HG03045 (cell line): ENCODE measurements around the gene MAGT1.
A peak's percentile ranks its signal among the peaks of the same experiment; 100 is the strongest.
"Not testable (repeated sequence)": the region's sequence is repeated elsewhere in the genome, so short reads cannot be mapped to it uniquely, and the experiment has no call there.

Experiments used
- ATAC-seq: cut with Tn5 transposase; IDR thresholded peaks from one replicate; pipeline ENCODE4 v1.9.1; 2021; ENCODE audit warnings: mild to moderate bottlenecking, moderate library complexity; ENCODE audit not compliant: unreplicated experiment

Gene MAGT1

DNA sequence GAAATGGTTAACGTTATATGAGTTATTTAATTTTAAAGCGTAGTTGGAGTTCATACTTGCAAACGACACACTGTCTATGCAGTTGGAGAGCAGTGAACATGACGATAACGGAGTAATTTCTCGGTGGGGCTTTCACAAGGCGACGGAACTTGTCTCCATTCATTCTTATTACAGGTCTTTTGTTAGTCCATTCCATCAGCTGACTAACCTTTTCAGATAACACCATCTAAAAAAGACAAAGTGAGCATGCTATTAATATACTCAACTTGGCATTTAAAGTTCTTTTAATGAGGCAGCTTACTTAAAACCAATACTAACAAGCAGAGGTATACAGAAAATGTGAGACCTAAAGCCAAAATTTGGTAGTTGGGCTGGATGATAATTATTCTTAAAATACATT, 19.9 kb downstream of the MAGT1 start:
- no peak for ATAC-seq

DNA sequence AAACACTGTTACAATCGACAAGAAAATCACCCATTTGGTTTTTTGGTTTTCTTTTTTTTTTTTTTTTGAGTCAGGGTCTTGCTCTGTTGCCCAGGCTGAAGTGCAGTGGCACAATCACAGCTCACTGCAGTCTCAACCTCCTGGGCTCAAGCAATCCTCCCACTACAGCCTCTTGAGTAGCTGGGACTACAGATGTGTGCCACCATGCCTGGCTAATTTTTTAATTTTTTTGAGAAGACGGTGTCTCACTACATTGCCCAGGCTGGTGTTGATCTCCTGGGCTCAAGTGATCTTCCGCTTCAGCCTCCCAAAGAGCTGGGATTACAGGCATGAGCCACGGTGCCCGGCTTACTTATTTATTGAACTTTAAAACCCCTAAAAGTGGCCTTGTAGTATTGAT, 63.7 kb downstream of the MAGT1 start:
- not testable (repeated sequence) for ATAC-seq

DNA sequence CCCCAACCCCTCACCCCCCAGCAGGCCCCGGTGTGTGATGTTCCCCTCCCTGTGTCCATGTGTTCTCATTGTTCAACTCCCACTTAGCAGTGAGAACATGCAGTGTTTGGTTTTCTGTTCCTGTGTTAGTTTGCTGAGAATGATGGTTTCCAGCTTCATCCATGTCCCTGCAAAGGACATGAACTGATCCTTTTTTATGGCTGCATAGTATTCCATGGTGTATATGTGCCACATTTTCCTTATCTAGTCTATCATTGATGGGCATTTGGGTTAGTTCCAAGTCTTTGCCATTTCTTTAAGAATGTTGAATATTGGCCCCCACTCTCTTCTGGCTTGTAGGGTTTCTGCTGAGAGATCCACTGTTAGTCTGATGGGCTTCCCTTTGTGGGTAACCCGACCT, 73.2 kb downstream of the MAGT1 start:
- not testable (repeated sequence) for ATAC-seq

DNA sequence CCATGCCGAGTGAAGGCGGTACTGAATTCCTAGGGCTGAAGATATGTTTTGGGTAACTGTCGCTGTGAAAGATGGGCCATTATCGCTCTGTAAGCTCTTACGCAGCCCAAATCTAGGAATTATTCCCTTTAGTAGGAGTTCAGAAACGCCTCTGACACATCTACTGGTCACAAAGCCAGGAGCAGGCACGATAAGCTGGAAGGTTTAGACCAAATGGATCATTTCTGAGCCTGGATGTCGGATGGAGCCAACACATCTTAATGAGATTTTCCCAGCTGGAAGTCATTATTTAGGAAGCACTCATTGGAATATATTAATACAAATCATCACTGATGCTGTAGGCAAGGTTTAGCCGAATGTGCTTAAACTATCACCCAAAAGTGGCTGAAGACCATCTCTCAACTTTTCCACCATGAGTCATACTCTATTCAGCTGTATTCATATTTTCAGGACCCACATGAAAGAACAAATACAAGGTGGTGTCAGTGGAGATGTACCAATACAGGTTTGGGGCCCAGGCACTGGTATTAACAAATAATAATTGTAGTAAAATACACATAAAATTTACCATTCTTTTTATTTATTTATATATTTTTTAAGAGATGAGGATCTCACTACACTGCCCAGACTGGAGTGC, 75.0 kb downstream of the MAGT1 start:
- ATAC-seq = no peak

DNA sequence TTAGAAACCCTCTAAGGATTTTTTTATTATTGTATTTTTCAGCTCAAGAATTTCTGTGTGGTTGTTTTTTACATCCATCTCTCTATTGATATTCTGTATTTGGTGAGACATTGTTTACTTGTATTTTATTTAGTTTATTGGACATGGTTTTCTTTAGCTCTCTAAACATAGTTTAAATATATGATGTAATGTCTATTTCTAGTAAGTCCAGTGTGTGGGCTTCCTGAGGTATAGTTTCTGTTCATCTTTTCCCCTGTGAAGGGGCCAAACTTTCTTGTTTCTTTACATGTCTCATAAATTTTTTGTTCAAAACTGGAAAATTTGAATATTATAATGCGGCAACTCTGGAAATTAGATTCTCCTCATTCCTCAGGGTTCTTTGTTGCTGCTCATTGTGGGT, 81.0 kb downstream of the MAGT1 start:
- no peak for ATAC-seq

DNA sequence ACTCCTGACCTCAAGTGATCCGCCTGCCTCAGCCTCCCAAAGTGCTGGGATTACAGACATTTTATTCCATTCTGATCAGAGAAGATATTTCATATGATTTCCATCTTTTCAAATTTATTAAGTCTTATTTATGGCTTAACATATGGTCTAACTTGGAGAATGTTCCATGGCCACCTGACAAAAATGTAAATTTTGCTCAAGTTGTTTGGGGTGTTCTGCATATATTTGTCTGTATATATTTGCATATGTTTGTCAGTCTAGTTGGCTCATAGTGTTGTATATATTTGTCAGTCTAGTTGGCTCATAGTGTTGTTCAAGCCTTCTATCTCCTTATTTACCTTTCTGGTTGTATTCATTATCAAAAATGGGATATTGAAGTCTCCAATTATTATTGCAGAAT, 93.0 kb downstream of the MAGT1 start:
- no peak for ATAC-seq

DNA sequence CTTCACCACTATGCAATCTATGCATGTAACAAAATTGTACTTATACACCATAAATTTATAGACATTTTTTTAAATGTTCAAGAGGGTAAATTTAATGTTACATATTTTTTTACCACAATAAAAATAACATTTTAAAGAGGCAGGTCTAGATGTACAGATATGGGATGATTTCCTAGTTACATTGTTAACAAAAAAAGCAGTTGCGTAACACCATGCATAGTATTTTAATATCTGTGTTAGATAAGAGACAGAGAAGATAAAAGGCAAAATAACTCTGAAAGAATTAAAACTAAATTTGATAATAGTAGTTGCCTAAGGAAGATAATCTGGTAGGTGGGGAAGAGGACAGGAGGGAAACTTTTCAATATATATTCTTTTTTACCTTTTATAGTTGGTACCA, 100.1 kb downstream of the MAGT1 start:
- no peak for ATAC-seq

DNA sequence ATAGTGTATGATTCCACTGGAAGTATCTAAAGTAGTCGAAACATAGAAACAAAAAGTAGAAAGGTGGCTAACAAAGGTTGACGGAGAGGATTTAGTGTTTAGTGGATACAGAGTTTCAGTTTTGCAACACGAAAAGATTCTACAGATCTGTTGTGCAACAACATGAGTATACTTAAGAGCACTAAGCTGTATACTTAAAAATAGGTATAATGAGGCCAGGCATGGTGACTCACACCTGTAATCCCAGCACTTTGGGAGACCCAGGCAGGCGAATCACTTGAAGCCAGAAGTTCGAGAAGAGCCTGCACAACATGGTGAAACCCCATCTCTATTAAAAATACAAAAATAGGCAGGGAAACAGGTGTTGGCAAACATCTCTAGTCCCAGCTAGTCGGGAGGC, 101.3 kb downstream of the MAGT1 start:
- ATAC-seq = no peak

DNA sequence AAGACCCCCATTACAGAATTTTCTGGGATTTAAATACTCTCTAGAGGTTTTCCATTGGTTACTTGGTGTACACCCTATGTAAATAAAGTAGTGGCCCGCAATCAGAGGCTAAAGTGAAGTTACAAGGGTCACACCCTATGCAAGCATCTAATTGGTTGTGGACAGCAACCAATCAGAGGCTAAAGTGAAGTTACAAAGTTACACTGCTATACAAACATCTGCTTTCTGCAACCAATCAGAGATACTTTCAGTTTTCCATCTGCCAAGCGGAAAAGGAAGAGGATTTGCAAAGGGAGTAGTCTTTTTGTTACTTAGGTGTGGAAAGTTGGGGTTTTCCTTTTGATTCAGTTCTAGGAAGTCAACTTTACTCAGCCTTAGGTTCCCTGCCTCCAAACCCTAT, 107.2 kb downstream of the MAGT1 start:
- no peak for ATAC-seq

DNA sequence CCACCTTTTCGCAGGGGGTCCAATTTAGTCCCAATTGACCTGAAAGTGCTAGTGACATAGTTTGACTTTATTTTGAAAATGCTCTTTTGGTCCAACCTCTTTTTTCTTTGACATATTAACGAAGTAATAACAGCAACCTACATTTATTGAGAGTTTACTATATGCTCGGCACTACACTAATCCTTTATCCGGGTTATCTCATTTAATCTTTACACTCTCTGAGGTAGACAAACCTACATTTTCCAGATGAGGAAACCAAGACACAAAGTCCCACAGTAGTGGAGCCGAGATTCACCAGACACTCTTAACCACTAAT, 108.9 kb downstream of the MAGT1 start:
- ATAC-seq = no peak

DNA sequence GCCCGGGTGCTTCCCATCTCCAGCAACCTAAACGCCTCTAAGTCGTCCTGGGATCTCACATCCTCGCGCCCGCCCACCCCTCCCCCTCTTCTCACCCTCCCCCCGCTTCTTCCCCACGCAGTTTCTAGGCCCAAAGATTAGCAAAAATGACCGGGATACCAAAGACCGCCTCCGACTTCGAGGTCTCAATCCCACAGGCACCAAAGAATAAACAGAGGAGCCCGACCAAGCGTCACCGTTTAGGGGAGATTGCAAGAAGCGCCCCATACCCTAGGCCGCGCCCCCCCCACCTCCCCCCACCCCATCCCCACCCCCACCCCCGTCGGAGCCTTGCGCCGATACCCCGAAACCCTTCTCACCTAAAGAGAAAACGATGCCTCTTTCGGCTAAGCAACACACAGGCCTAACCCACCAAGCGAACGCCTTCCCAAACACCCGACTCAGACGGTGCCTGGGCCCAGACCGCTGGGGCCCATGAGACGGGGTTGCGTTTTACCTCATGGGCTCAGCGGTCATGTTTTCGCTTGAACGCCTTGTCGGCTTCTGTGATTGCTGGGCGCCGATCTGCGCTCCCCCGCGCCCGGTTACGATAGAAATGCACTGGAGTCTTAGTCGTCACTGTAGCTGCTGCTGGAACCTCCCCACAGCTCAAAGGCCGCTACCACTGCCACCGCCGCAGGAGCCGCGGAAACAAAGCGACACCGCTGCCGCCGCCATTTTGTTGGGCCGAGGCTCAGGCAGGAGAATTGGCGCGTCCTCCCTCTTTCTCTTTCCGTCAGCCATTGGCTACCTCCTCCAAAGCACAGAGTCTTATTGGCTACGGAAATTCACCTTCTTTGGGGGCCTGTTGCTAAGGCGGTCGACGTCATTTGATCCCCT, 109.5 kb downstream of the MAGT1 start, which contains the start of gene ATRX:
TSS of gene ATRX (minus strand) at position 731 of the 879 bp plus-strand sequence. CDS start at position 516, 215 bp downstream.
- ATAC-seq = peak; percentile 95

DNA sequence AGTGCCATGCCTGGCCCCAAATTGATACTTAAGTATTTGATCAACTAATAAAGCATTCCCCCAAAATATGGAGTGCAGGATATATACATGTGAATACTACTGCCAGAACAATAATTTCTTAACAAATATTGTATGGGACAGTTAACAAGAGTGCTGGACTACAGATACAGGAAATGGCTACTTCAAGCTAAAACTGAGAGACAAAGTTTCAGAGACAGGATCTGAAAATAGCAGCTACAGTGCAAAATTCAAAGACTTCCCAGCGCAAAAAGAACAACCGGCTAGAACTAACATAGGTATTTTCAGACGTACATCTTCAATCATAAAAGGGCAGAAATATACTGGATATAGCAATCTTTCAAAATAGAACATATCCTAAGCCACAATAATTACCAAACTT, 115.5 kb downstream of the MAGT1 start:
- ATAC-seq = no peak

DNA sequence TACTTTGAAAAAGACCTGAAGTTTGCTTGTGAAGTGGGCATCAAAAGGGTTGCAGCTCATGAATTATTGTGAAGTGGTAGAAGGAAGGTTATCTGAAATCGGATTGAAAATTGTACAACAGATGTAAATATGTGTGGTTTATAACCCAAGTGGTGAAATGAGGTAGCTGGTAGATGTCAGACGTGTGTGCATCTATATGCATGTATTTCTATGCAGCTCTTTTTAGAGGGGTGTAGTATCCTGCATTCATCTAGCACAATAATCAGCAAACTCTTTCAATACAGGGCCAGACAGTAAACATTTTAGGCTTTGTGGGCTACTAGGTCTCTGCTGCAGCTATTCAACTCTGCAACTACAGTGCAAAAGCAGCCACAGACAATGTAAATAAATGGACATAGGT, 118.6 kb downstream of the MAGT1 start:
- ATAC-seq = no peak
